WI38 (cell line): ENCODE results near the gene ATP11A.
"Not testable (repeated sequence)": the region's sequence is repeated elsewhere in the genome, so short reads cannot be mapped to it uniquely, and the experiment has no call there.

Experiments used
- H3K4me3 ChIP-seq: 2 replicates; pipeline ENCODE4 v1.5.1; 2011; ENCODE audit warnings: low read depth, mild to moderate bottlenecking, control low read depth, low read length
- CTCF ChIP-seq: IDR thresholded peaks from 2 replicates; pipeline ENCODE4 v1.5.1; 2012; ENCODE audit warnings: low read depth, mild to moderate bottlenecking, control low read depth, low read length

Gene ATP11A

GRCh38 chr13:112671359-112671758 lies 18.5 kb upstream of the ATP11A start:
- TF ChIP-seq CTCF, result no peak
- no peak overlapping the region for H3K4me3 ChIP-seq

GRCh38 chr13:112672651-112673284 lies 17.1 kb upstream of the ATP11A start:
- no peak for TF ChIP-seq CTCF
- H3K4me3 ChIP-seq, result no peak overlapping the region

- no peak for TF ChIP-seq CTCF
- no peak overlapping the region for H3K4me3 ChIP-seq
Observed at GRCh38 chr13:112674412-112675365, 15.1 kb upstream of the ATP11A start.

GRCh38 chr13:112675366-112675756 lies 14.5 kb upstream of the ATP11A start:
- no peak overlapping the region for H3K4me3 ChIP-seq
- no peak for TF ChIP-seq CTCF

GRCh38 chr13:112677421-112677962 lies 12.3 kb upstream of the ATP11A start:
- not testable (repeated sequence) for H3K4me3 ChIP-seq

- H3K4me3 ChIP-seq, result no peak overlapping the region
- no peak for TF ChIP-seq CTCF
Observed at GRCh38 chr13:112679381-112679780, 10.5 kb upstream of the ATP11A start.

GRCh38 chr13:112679932-112680677 lies 9.7 kb upstream of the ATP11A start:
- H3K4me3 ChIP-seq, result no peak overlapping the region
- no peak for TF ChIP-seq CTCF
